Measurements from ENCODE around the gene KCNK10. TPM values are rescaled to one million over a fixed set of nuclear protein-coding genes. Genes with fewer than 3 reads are reported as not detected.

KCNK10 gene
- total and polyA plus RNA-seq, 10 of the 15 experiments (the other 5 are each of a cell fraction or from before 2014, with no cell fraction given), result 0.01 to 0.06 (median 0.02) TPM; not detected in 7

DNA sequence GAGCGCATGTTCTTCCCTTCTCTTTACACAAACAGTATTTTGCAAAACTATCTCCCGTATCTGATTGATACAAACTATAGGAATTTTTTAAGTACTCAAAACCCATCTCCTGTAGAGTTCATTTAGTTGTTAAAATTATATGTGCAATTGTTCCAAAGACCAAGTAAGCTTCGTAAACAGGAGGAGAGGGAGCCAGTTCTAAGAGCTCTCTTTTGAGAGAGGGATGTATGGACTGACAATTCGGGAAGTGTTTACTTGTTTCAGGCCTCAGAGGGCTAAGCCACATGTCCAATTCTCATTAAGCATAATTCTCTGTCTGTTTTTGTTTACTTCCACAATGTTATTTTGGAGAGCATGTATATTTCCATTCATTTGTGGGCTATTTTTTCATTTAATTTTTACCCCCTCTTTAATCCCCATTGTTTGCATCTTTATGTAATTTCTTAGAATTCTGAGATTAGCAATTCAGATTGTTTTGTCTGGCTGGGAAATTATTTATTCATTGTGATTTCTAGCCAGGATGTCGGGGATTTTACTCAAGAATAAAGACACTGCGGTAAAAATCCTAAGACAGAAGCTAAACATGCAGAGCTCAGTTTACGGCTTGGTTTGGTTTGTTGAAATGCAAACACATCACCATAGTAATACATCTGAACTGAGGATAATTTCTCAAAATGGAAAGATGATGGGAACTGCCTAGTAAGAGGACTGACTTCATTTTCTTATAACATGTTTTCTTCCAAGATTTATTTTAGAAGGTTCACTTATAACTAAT lies 126.8 kb downstream of the KCNK10 start:
- Histone ChIP-seq H4K20me1 (ENCODE audit: control insufficient read depth, insufficient read depth) (no peaks in the 10 kb centered on the region), H3K4me2 (ENCODE audit: control insufficient read depth, insufficient read depth) (no peak overlapping the region), H2AFZ (ENCODE audit: control insufficient read depth, low read depth, low read length) (no peak overlapping the region), H3K9me3 (replicated peaks; ENCODE audit: control insufficient read depth, insufficient read depth, low read length) (no peaks in the 10 kb centered on the region), H3K4me1 (ENCODE audit: control insufficient read depth, insufficient read depth, low read length) (no peaks in the 10 kb centered on the region), H3K27me3 (replicated peaks in 1 of 2; ENCODE audit: control insufficient read depth in 2 of 2, insufficient read depth in 2 of 2, low read length in 1 of 2) (peaks cover 0 to 3% of the 10 kb centered on the region in 2 experiments; a peak in 2 of 4 replicates), H3K79me2 (ENCODE audit: control insufficient read depth, insufficient read depth, low read length) (no peaks in the 10 kb centered on the region), H3K9ac (ENCODE audit: control insufficient read depth, insufficient read depth, low read length) (no peak overlapping the region), H3K27ac (ENCODE audit: control insufficient read depth, insufficient read depth) (no peak overlapping the region), H3K36me3 (ENCODE audit: control insufficient read depth in 2 of 2, insufficient read depth in 2 of 2, low read length in 1 of 2) (no peaks in the 10 kb centered on the region), H3K4me3 (no peak overlapping the region)
- FAIRE-seq (no peak), DNase-seq (ENCODE audit: low read depth, low spot score) (no peak), ATAC-seq (no peak)
- no TSS peak for BruUV-seq (replicated peaks)
- POLR2A ChIA-PET, result no interaction called here
- WGBS (ENCODE audit: insufficient coverage, insufficient replicate concordance, low lambda C conversion rate, missing lambda C conversion rate), result 42% methylated on average over 7 of the region's 7 CpGs
- intact Hi-C loops (cut with micrococcal nuclease; ENCODE audit: unreplicated experiment), result no loop called here
- in situ Hi-C loops (cut with MboI), result no loop called here
- CTCF ChIA-PET, result interaction anchor here (0.9 to 1.8 kb wide), 5 partner anchors 9 to 251 kb away, joined by 3 to 8 read pairs (median 5); no protein-coding TSS in a partner anchor
- RAD21 ChIA-PET (ENCODE audit: unreplicated experiment), result interaction anchor here (0.6 kb wide), 1 partner anchor 288 kb away, joined by 3 read pairs; no protein-coding TSS in a partner anchor
- TF ChIP-seq TCF12 (IDR thresholded peaks at IDR 0.05; ENCODE audit: low read depth, low read length) (no peak), PBX3 (IDR thresholded peaks at IDR 0.05; ENCODE audit: insufficient replicate concordance, low read depth, low read length) (no peak), ZNF622 (IDR thresholded peaks at IDR 0.05) (no peak), NBN (IDR thresholded peaks at IDR 0.05) (no peak), JUND (IDR thresholded peaks at IDR 0.05; ENCODE audit: low read depth, low read length) (no peak), TBL1XR1 (IDR thresholded peaks at IDR 0.05; ENCODE audit: low read depth, low read length) (no peak), POLR2A (IDR thresholded peaks at IDR 0.05; ENCODE audit: low read depth, low read length) (no peak), BRCA1 (IDR thresholded peaks at IDR 0.05; ENCODE audit: low read depth, low read length) (no peak), MAX (IDR thresholded peaks at IDR 0.05; ENCODE audit: low read depth, low read length) (no peak), RFX5 (IDR thresholded peaks at IDR 0.05; ENCODE audit: low read depth, low read length) (no peak), PML (IDR thresholded peaks at IDR 0.05; ENCODE audit: low read length) (no peak), POLR2AphosphoS5 (IDR thresholded peaks at IDR 0.05; ENCODE audit: low read length) (no peak), REST (IDR thresholded peaks at IDR 0.05; ENCODE audit: low read depth, low read length) (no peak)
- TF ChIP-seq, protein P1, sequence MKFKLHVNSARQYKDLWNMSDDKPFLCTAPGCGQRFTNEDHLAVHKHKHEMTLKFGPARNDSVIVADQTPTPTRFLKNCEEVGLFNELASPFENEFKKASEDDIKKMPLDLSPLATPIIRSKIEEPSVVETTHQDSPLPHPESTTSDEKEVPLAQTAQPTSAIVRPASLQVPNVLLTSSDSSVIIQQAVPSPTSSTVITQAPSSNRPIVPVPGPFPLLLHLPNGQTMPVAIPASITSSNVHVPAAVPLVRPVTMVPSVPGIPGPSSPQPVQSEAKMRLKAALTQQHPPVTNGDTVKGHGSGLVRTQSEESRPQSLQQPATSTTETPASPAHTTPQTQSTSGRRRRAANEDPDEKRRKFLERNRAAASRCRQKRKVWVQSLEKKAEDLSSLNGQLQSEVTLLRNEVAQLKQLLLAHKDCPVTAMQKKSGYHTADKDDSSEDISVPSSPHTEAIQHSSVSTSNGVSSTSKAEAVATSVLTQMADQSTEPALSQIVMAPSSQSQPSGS (IDR thresholded peaks at IDR 0.05; ENCODE audit: low read length), result no peak
- TF ChIP-seq, protein P2, sequence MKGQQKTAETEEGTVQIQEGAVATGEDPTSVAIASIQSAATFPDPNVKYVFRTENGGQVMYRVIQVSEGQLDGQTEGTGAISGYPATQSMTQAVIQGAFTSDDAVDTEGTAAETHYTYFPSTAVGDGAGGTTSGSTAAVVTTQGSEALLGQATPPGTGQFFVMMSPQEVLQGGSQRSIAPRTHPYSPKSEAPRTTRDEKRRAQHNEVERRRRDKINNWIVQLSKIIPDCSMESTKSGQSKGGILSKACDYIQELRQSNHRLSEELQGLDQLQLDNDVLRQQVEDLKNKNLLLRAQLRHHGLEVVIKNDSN (IDR thresholded peaks at IDR 0.05; ENCODE audit: borderline replicate concordance, extremely low read length, insufficient read depth, low read depth, low read length), result no peak
- SMC1A ChIA-PET (ENCODE audit: uncharacterized antibody, unreplicated experiment), result interaction anchor here (1.0 kb wide), 1 partner anchor 20 kb away, joined by 3 read pairs; no protein-coding TSS in a partner anchor
